Type B pancreatic cell (in vitro differentiated cells): ENCODE results near the gene SLC26A6. TPM values are rescaled to one million over a fixed set of nuclear protein-coding genes. Genes with fewer than 3 reads are reported as not detected.

Experiments used
- DNase-seq: peaks from one replicate; pipeline ENCODE4 v3.0.0; 2021; ENCODE audit warnings: mixed read lengths; ENCODE audit not compliant: unreplicated experiment; ENCODE audit errors: extremely low spot score
- H3K27ac Mint-ChIP-seq: 2 replicates; pipeline ENCODE4 v1.8.0; 2021; ENCODE audit warnings: mild to moderate bottlenecking, mixed read lengths
- H3K27me3 Mint-ChIP-seq: 2 replicates; pipeline ENCODE4 v1.8.0; 2021; ENCODE audit warnings: mixed read lengths
- H3K36me3 Mint-ChIP-seq: 2 replicates; pipeline ENCODE4 v1.8.0; 2021; ENCODE audit warnings: mixed read lengths
- H3K4me1 Mint-ChIP-seq: one replicate; pipeline ENCODE4 v1.8.0; 2021; ENCODE audit warnings: mixed read lengths; ENCODE audit not compliant: unreplicated experiment
- H3K4me3 Mint-ChIP-seq: 2 replicates; pipeline ENCODE4 v1.8.0; 2021; ENCODE audit warnings: mild to moderate bottlenecking, mixed read lengths
- H3K9me3 Mint-ChIP-seq: 2 replicates; pipeline ENCODE4 v1.8.0; 2021; ENCODE audit warnings: mixed read lengths
- CTCF ChIP-seq: fragments of 200-600 bp; sonication (generic); conservative IDR thresholded peaks from 2 replicates; pipeline ENCODE4 v1.5.0; 2021; ENCODE audit warnings: antibody characterized with exemption, mild to moderate bottlenecking
- total RNA-seq: library from RNA; stranded (reverse); gene quantifications from 2 replicates; pipeline ENCODE4 v1.2.1, GENCODE V29; 2021; ENCODE audit warnings: low replicate concordance

SLC26A6 gene
- total RNA-seq, 1 donor from 2014 or later = 35.6 TPM

GRCh38 chr3:48678056-48678455 lies 42.8 kb upstream of the SLC26A6 start:
- Mint-ChIP-seq H3K27ac (no peak overlapping the region), H3K27me3 (no peaks in the 10 kb centered on the region), H3K4me3 (no peak overlapping the region), H3K9me3 (no peaks in the 10 kb centered on the region), H3K36me3 (peaks cover 19% of the 10 kb centered on the region), H3K4me1 (peaks cover under 1% of the 10 kb centered on the region)
- DNase-seq = no peak
- no peak for TF ChIP-seq CTCF

- Mint-ChIP-seq H3K27ac (no peak overlapping the region), H3K4me1 (no peaks in the 10 kb centered on the region), H3K36me3 (peaks cover 19% of the 10 kb centered on the region), H3K9me3 (no peaks in the 10 kb centered on the region), H3K27me3 (no peaks in the 10 kb centered on the region), H3K4me3 (no peak overlapping the region)
- DNase-seq = no peak
- no peak for TF ChIP-seq CTCF
These were observed 39.2 kb upstream of the SLC26A6 start for GRCh38 chr3:48674505-48674904.

GRCh38 chr3:48672522-48672921 lies 37.3 kb upstream of the SLC26A6 start:
- Mint-ChIP-seq H3K36me3 (peaks cover 14% of the 10 kb centered on the region), H3K4me1 (no peaks in the 10 kb centered on the region), H3K27ac (no peak overlapping the region), H3K4me3 (no peak overlapping the region), H3K9me3 (no peaks in the 10 kb centered on the region), H3K27me3 (no peaks in the 10 kb centered on the region)
- no peak for DNase-seq
- TF ChIP-seq CTCF = no peak

GRCh38 chr3:48664929-48665328 lies 29.7 kb upstream of the SLC26A6 start:
- Mint-ChIP-seq H3K27ac (peak overlapping the region; percentile 100), H3K4me3 (peak overlapping the region; percentile 100), H3K36me3 (peaks cover 2% of the 10 kb centered on the region), H3K4me1 (peaks cover 11% of the 10 kb centered on the region), H3K27me3 (peaks cover 9% of the 10 kb centered on the region), H3K9me3 (no peaks in the 10 kb centered on the region)
- no peak for TF ChIP-seq CTCF
- DNase-seq = no peak

- Mint-ChIP-seq H3K27me3 (peaks cover 9% of the 10 kb centered on the region), H3K27ac (peak overlapping the region; percentile 100), H3K4me3 (peak overlapping the region; percentile 100), H3K4me1 (peaks cover 11% of the 10 kb centered on the region), H3K9me3 (no peaks in the 10 kb centered on the region), H3K36me3 (peaks cover 5% of the 10 kb centered on the region)
- no peak for DNase-seq
- TF ChIP-seq CTCF = peak; percentile 50
These were observed 29.0 kb upstream of the SLC26A6 start for GRCh38 chr3:48664313-48664644.
